HepG2 (cell line): ENCODE data around the gene MAP2K6. TPM values are rescaled to one million over a fixed set of nuclear protein-coding genes. Genes with fewer than 3 reads are reported as not detected.

Source experiments
- CAMTA2 ChIP-seq: sonication (generic); formaldehyde crosslinking; IDR thresholded peaks from 2 replicates; pipeline ENCODE4 v1.4.0; 2020; ENCODE audit warnings: mild to moderate bottlenecking, missing genetic modification reagents, borderline replicate concordance
- FOXP1 ChIP-seq, 2 experiments: fragments of 450-650 bp in 1 of 2; IDR thresholded peaks; 2 replicates each; pipeline ENCODE4 v1.6.1; 2017 to 2018; ENCODE audit warnings: antibody characterized with exemption in 1 of 2
- HOXD1 ChIP-seq: sonication (generic); formaldehyde crosslinking; IDR thresholded peaks from 2 replicates; pipeline ENCODE4 v1.5.0; 2020; ENCODE audit warnings: missing genetic modification reagents
- KLF9 ChIP-seq: IDR thresholded peaks from 2 replicates; pipeline ENCODE4 v1.6.1; 2016; ENCODE audit warnings: low read depth
- MYC ChIP-seq: sonication (generic); formaldehyde crosslinking; IDR thresholded peaks from 2 replicates; pipeline ENCODE4 v1.9.0; 2021; ENCODE audit warnings: missing genetic modification reagents, borderline replicate concordance
- SIN3B ChIP-seq: fragments of 150-350 bp; IDR thresholded peaks from 2 replicates; pipeline ENCODE4 v1.6.1; 2014; ENCODE audit warnings: low read length
- SOX13 ChIP-seq, 3 experiments: fragments of 450-650 bp in 1 of 3; sonication (generic) in 1 of 3; formaldehyde crosslinking in 1 of 3; IDR thresholded peaks in 2 of 3; conservative IDR thresholded peaks in 1 of 3; 2 replicates each; pipeline versions ENCODE4 v1.5.0 to v1.6.1; 2016 to 2020; ENCODE audit warnings: antibody characterized with exemption in 1 of 3, mild to moderate bottlenecking in 1 of 3, missing compliant biosample characterization in 1 of 3, missing genetic modification reagents in 1 of 3, moderate library complexity in 1 of 3
- TGIF2 ChIP-seq: IDR thresholded peaks from 2 replicates; pipeline ENCODE4 v1.6.1; 2016; ENCODE audit warnings: control low read depth, missing compliant biosample characterization
- XBP1 ChIP-seq: sonication (generic); formaldehyde crosslinking; IDR thresholded peaks from 2 replicates; pipeline ENCODE4 v1.5.0; 2020; ENCODE audit warnings: missing genetic modification reagents
- ZFP36L1 ChIP-seq: sonication (generic); formaldehyde crosslinking; IDR thresholded peaks from 2 replicates; pipeline ENCODE4 v1.8.0; 2022; ENCODE audit warnings: mild to moderate bottlenecking, missing genetic modification reagents, moderate library complexity
- ZNF138 ChIP-seq: sonication (generic); formaldehyde crosslinking; IDR thresholded peaks from 2 replicates; pipeline ENCODE4 v1.5.0; 2020; ENCODE audit warnings: mild to moderate bottlenecking, low read depth, missing genetic modification reagents
- ZNF160 ChIP-seq: sonication (generic); formaldehyde crosslinking; IDR thresholded peaks from 2 replicates; pipeline ENCODE4 v1.8.0; 2022; ENCODE audit warnings: mild to moderate bottlenecking, inconsistent platforms, missing genetic modification reagents
- ZNF274 ChIP-seq: sonication (generic); formaldehyde crosslinking; IDR thresholded peaks from 2 replicates; pipeline ENCODE4 v1.5.1; 2020; ENCODE audit warnings: mild to moderate bottlenecking, missing genetic modification reagents
- polyA plus RNA-seq, 8 experiments: library from polyadenylated mRNA; depleted of rRNA in 3 of 8; stranded (reverse) in 7 of 8; unstranded in 1 of 8; fragments of >200 nt; fragmentation: Illumina TruSeq in 4 of 8; extraction: Trizol in 4 of 8; gene quantifications; 2 replicates each; pipeline versions ENCODE4 v1.2.1 to v1.2.3, GENCODE V29; 2011 to 2016; ENCODE audit warnings: low read depth in 4 of 8, missing spikeins in 1 of 8, mixed read lengths in 1 of 8; ENCODE audit not compliant: insufficient read depth in 1 of 8
- total RNA-seq, 5 experiments: library from RNA; depleted of rRNA; stranded (reverse); fragments of >200 nt; fragmentation: Illumina TruSeq; extraction: Trizol; gene quantifications; 2 replicates each; pipeline ENCODE4 v1.2.3, GENCODE V29; 2016; ENCODE audit warnings: low read depth in 1 of 5
- TF ChIP-seq, protein P1 (sequence below): sonication (generic); formaldehyde crosslinking; IDR thresholded peaks from 2 replicates; pipeline ENCODE4 v1.5.1; 2020; ENCODE audit warnings: mild to moderate bottlenecking, missing genetic modification reagents, borderline replicate concordance
- TF ChIP-seq, protein P2 (sequence below): sonication (generic); formaldehyde crosslinking; IDR thresholded peaks from 2 replicates; pipeline ENCODE4 v1.4.0; 2020; ENCODE audit warnings: missing genetic modification reagents, mild to moderate bottlenecking, borderline replicate concordance
- TF ChIP-seq, protein P3 (sequence below): fragments of 450-650 bp; IDR thresholded peaks from 2 replicates; pipeline ENCODE4 v1.6.1; 2016
- TF ChIP-seq, protein P4 (sequence below): sonication (generic); formaldehyde crosslinking; IDR thresholded peaks from 2 replicates; pipeline ENCODE4 v1.4.0; 2020; ENCODE audit warnings: missing genetic modification reagents, mild to moderate bottlenecking, borderline replicate concordance

The MAP2K6 gene
- total and polyA plus RNA-seq, 2 of the 13 experiments (the other 11 are each of a cell fraction or from before 2014, with no cell fraction given), result 5.1 to 33.6 TPM

DNA sequence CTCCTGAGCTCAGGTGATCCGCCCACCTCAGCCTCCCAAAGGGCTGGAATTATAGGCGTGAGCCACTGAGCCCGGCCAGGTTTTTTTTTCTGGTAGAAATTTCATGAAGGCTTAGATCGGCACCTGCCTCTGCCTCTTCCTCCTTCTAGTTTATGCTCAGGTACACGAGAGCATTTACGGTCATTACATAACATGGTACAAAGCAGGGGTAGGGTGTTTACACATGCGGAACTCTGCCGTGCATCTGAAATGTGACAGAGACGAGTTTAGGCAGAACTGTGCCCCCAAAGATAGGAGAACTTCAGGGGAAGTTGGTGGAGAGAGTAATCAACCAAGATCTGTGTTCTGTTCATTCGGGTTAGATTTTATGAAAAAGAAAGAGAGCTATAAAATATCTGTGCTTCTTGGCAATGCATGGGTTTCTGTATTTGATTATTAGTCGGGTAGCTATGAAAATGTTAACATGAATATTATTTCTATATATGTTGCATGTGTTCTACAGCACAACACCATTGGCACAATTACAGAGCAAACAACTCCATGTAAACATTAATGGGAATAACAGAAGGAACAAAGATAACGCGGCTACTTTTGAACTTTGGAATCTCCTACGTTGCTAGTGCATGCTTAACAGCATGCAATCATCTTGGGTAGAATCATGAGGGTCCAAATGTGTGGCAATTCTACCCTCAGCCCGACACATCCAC is 23.5 kb upstream of the MAP2K6 start (continued):
- TF ChIP-seq, protein P1, sequence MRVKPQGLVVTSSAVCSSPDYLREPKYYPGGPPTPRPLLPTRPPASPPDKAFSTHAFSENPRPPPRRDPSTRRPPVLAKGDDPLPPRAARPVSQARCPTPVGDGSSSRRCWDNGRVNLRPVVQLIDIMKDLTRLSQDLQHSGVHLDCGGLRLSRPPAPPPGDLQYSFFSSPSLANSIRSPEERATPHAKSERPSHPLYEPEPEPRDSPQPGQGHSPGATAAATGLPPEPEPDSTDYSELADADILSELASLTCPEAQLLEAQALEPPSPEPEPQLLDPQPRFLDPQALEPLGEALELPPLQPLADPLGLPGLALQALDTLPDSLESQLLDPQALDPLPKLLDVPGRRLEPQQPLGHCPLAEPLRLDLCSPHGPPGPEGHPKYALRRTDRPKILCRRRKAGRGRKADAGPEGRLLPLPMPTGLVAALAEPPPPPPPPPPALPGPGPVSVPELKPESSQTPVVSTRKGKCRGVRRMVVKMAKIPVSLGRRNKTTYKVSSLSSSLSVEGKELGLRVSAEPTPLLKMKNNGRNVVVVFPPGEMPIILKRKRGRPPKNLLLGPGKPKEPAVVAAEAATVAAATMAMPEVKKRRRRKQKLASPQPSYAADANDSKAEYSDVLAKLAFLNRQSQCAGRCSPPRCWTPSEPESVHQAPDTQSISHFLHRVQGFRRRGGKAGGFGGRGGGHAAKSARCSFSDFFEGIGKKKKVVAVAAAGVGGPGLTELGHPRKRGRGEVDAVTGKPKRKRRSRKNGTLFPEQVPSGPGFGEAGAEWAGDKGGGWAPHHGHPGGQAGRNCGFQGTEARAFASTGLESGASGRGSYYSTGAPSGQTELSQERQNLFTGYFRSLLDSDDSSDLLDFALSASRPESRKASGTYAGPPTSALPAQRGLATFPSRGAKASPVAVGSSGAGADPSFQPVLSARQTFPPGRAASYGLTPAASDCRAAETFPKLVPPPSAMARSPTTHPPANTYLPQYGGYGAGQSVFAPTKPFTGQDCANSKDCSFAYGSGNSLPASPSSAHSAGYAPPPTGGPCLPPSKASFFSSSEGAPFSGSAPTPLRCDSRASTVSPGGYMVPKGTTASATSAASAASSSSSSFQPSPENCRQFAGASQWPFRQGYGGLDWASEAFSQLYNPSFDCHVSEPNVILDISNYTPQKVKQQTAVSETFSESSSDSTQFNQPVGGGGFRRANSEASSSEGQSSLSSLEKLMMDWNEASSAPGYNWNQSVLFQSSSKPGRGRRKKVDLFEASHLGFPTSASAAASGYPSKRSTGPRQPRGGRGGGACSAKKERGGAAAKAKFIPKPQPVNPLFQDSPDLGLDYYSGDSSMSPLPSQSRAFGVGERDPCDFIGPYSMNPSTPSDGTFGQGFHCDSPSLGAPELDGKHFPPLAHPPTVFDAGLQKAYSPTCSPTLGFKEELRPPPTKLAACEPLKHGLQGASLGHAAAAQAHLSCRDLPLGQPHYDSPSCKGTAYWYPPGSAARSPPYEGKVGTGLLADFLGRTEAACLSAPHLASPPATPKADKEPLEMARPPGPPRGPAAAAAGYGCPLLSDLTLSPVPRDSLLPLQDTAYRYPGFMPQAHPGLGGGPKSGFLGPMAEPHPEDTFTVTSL (CRISPR knock-in tag), result peak; percentile 74; the same call in 1 of the 2 replicates
- TF ChIP-seq XBP1 (no peak), ZNF160 (CRISPR knock-in tag) (no peak), MYC (CRISPR knock-in tag) (0 out of 2 replicates have a peak, but pooled peaks have one; percentile 28), TGIF2 (peak; percentile 36; the same call in 1 of the 2 replicates), ZFP36L1 (CRISPR knock-in tag) (no peak), SIN3B (no peak), KLF9 (peak; percentile 41; the same call in 1 of the 2 replicates), ZNF138 (CRISPR knock-in tag) (no peak), HOXD1 (CRISPR knock-in tag) (no peak), FOXP1 (IDR thresholded peaks at IDR 0.05) (no peak), FOXP1 (CRISPR knock-in tag; IDR thresholded peaks at IDR 0.05) (peak; percentile 69; the same call in 1 of the 2 replicates), SOX13 (IDR thresholded peaks at IDR 0.05) (no peak), SOX13 (CRISPR knock-in tag; conservative IDR thresholded peaks at IDR 0.05 in 1 of 2, IDR thresholded peaks at IDR 0.05 in 1 of 2) (peak in 1 of 2 experiments; percentile 71; a peak in 2 of 4 replicates), ZNF274 (CRISPR knock-in tag) (no peak), CAMTA2 (no peak)
- TF ChIP-seq, protein P2, sequence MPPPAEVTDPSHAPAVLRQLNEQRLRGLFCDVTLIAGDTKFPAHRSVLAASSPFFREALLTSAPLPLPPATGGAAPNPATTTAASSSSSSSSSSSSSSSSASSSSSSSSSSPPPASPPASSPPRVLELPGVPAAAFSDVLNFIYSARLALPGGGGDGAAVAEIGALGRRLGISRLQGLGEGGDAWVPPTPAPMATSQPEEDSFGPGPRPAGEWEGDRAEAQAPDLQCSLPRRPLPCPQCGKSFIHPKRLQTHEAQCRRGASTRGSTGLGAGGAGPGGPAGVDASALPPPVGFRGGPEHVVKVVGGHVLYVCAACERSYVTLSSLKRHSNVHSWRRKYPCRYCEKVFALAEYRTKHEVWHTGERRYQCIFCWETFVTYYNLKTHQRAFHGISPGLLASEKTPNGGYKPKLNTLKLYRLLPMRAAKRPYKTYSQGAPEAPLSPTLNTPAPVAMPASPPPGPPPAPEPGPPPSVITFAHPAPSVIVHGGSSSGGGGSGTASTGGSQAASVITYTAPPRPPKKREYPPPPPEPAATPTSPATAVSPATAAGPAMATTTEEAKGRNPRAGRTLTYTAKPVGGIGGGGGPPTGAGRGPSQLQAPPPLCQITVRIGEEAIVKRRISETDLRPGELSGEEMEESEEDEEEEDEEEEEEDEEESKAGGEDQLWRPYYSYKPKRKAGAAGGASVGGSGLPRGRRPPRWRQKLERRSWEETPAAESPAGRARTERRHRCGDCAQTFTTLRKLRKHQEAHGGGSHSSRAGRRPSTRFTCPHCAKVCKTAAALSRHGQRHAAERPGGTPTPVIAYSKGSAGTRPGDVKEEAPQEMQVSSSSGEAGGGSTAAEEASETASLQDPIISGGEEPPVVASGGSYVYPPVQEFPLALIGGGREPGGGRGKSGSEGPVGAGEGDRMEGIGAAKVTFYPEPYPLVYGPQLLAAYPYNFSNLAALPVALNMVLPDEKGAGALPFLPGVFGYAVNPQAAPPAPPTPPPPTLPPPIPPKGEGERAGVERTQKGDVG, result no peak
- TF ChIP-seq, protein P3, sequence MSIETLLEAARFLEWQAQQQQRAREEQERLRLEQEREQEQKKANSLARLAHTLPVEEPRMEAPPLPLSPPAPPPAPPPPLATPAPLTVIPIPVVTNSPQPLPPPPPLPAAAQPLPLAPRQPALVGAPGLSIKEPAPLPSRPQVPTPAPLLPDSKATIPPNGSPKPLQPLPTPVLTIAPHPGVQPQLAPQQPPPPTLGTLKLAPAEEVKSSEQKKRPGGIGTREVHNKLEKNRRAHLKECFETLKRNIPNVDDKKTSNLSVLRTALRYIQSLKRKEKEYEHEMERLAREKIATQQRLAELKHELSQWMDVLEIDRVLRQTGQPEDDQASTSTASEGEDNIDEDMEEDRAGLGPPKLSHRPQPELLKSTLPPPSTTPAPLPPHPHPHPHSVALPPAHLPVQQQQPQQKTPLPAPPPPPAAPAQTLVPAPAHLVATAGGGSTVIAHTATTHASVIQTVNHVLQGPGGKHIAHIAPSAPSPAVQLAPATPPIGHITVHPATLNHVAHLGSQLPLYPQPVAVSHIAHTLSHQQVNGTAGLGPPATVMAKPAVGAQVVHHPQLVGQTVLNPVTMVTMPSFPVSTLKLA, result no peak
- TF ChIP-seq, protein P4, sequence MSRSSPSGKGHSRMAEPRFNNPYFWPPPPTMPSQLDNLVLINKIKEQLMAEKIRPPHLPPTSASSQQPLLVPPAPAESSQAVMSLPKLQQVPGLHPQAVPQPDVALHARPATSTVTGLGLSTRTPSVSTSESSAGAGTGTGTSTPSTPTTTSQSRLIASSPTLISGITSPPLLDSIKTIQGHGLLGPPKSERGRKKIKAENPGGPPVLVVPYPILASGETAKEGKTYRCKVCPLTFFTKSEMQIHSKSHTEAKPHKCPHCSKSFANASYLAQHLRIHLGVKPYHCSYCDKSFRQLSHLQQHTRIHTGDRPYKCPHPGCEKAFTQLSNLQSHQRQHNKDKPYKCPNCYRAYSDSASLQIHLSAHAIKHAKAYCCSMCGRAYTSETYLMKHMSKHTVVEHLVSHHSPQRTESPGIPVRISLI (CRISPR knock-in tag), result no peak
